Ecto neural progenitor cell (in vitro differentiated cells): ENCODE data around the gene MRPL50.
"Not testable (repeated sequence)": the region's sequence is repeated elsewhere in the genome, so short reads cannot be mapped to it uniquely, and the experiment has no call there.

Experiments
- DNase-seq: peaks from one replicate; pipeline ENCODE4 v3.0.0-alpha.2; 2018; ENCODE audit warnings: low spot score

MRPL50 gene

GRCh38 chr9:101417977-101418376 is 19.6 kb upstream of the MRPL50 start:
- DNase-seq, result no peak

- no peak for DNase-seq
Measured at GRCh38 chr9:101417389-101417788, 19.0 kb upstream of the MRPL50 start.

GRCh38 chr9:101415578-101415977 is 17.2 kb upstream of the MRPL50 start:
- no peak for DNase-seq

- DNase-seq, result no peak
Measured at GRCh38 chr9:101414839-101415238, 16.4 kb upstream of the MRPL50 start.

GRCh38 chr9:101409079-101409477 is 10.7 kb upstream of the MRPL50 start:
- DNase-seq, result no peak

- DNase-seq, result no peak
Measured at GRCh38 chr9:101408374-101409078, 10.1 kb upstream of the MRPL50 start.

GRCh38 chr9:101403516-101404285 is 5.3 kb upstream of the MRPL50 start:
- DNase-seq, result no peak

GRCh38 chr9:101400120-101400519 is 1.7 kb upstream of the MRPL50 start:
- DNase-seq, result no peak

- DNase-seq, result no peak
Measured at GRCh38 chr9:101399643-101399970, 1.2 kb upstream of the MRPL50 start.

GRCh38 chr9:101398930-101399642 is 668 bp upstream of the MRPL50 start:
- no peak for DNase-seq

GRCh38 chr9:101397746-101398067 is 711 bp downstream of the MRPL50 start:
- DNase-seq, result no peak

GRCh38 chr9:101394687-101395086 is 3.7 kb downstream of the MRPL50 start:
- no peak for DNase-seq

- no peak for DNase-seq
Measured at GRCh38 chr9:101393135-101393534, 5.3 kb downstream of the MRPL50 start.

GRCh38 chr9:101388507-101388993 is 9.9 kb downstream of the MRPL50 start:
- no peak for DNase-seq

GRCh38 chr9:101387871-101388506 is 10.4 kb downstream of the MRPL50 start:
- DNase-seq, result no peak

GRCh38 chr9:101384873-101385536 is 13.4 kb downstream of the MRPL50 start, which contains the start of gene BAAT:
BAAT (minus strand) TSS chr9:101385006; CDS start chr9:101371404, 13,602 bp downstream.
- not testable (repeated sequence) for DNase-seq

- no peak for DNase-seq
Measured at GRCh38 chr9:101383361-101383760, 15.1 kb downstream of the MRPL50 start.

- no peak for DNase-seq
Measured at GRCh38 chr9:101381833-101382342, 16.5 kb downstream of the MRPL50 start.

GRCh38 chr9:101381118-101381517 is 17.3 kb downstream of the MRPL50 start:
- no peak for DNase-seq

GRCh38 chr9:101380295-101380694 is 18.1 kb downstream of the MRPL50 start:
- no peak for DNase-seq

GRCh38 chr9:101376111-101376848 is 22.1 kb downstream of the MRPL50 start:
- no peak for DNase-seq
